ENCODE measurements around the gene AFG3L2.

AFG3L2 gene

GRCh38 chr18:12302391-12303147 lies 74.5 kb downstream of the AFG3L2 start:
- peak; percentile 32 for DNase-seq (ENCODE audit: low spot score)

- peak; percentile 31 for DNase-seq (ENCODE audit: low spot score)
These were observed 75.6 kb downstream of the AFG3L2 start for GRCh38 chr18:12301263-12302005.

GRCh38 chr18:12299862-12300261 lies 77.2 kb downstream of the AFG3L2 start:
- peak; percentile 28 for DNase-seq (ENCODE audit: low spot score)

GRCh38 chr18:12296457-12296856 lies 80.6 kb downstream of the AFG3L2 start:
- peak; percentile 36 for DNase-seq (ENCODE audit: low spot score)

- DNase-seq (ENCODE audit: low spot score), result peak; percentile 25
These were observed 81.0 kb downstream of the AFG3L2 start for GRCh38 chr18:12296087-12296403.

- DNase-seq (ENCODE audit: low spot score), result no peak
These were observed 81.5 kb downstream of the AFG3L2 start for GRCh38 chr18:12295389-12296086.

- DNase-seq (ENCODE audit: low spot score), result no peak
These were observed 83.2 kb downstream of the AFG3L2 start for GRCh38 chr18:12293831-12294230.

- DNase-seq (ENCODE audit: low spot score), result peak; percentile 34
These were observed 85.3 kb downstream of the AFG3L2 start for GRCh38 chr18:12291690-12292089.

GRCh38 chr18:12291161-12291560 lies 85.9 kb downstream of the AFG3L2 start:
- no peak for DNase-seq (ENCODE audit: low spot score)

- DNase-seq (ENCODE audit: low spot score), result no peak
These were observed 86.9 kb downstream of the AFG3L2 start for GRCh38 chr18:12290086-12290485.

- peak; percentile 42 for DNase-seq (ENCODE audit: low spot score)
These were observed 88.6 kb downstream of the AFG3L2 start for GRCh38 chr18:12288403-12288755.

- peak; percentile 61 for DNase-seq (ENCODE audit: low spot score)
These were observed 89.2 kb downstream of the AFG3L2 start for GRCh38 chr18:12287684-12288402.

GRCh38 chr18:12287131-12287681 lies 89.8 kb downstream of the AFG3L2 start:
- no peak for DNase-seq (ENCODE audit: low spot score)

- DNase-seq (ENCODE audit: low spot score), result no peak
These were observed 93.4 kb downstream of the AFG3L2 start for GRCh38 chr18:12283666-12284065.

GRCh38 chr18:12283256-12283655 lies 93.8 kb downstream of the AFG3L2 start:
- no peak for DNase-seq (ENCODE audit: low spot score)

GRCh38 chr18:12282442-12283039 lies 94.5 kb downstream of the AFG3L2 start:
- DNase-seq (ENCODE audit: low spot score), result no peak

- DNase-seq (ENCODE audit: low spot score), result no peak
These were observed 95.2 kb downstream of the AFG3L2 start for GRCh38 chr18:12281861-12282260.

GRCh38 chr18:12279781-12280531 lies 97.1 kb downstream of the AFG3L2 start:
- DNase-seq (ENCODE audit: low spot score), result no peak
